ENCODE data around the gene CD8A.
"Not testable (repeated sequence)": the region's sequence is repeated elsewhere in the genome, so short reads cannot be mapped to it uniquely, and the experiment has no call there.

CD8A gene

GRCh38 chr2:86790676-86791572 is at the start of gene CD8A:
Gene CD8A, minus strand, starts transcription at chr2:86790913. Its CDS starts 88 bp downstream, at chr2:86790825.
- no peak for DNase-seq

- DNase-seq = not testable (repeated sequence)
These were observed 49.3 kb upstream of the CD8A start for GRCh38 chr2:86839871-86840548.

GRCh38 chr2:86839455-86839854 is 48.7 kb upstream of the CD8A start:
- DNase-seq = not testable (repeated sequence)

- DNase-seq = not testable (repeated sequence)
These were observed 47.0 kb upstream of the CD8A start for GRCh38 chr2:86837714-86838113.

GRCh38 chr2:86836915-86837695 is 46.4 kb upstream of the CD8A start:
- DNase-seq = not testable (repeated sequence)

- DNase-seq = not testable (repeated sequence)
These were observed 44.8 kb upstream of the CD8A start for GRCh38 chr2:86835548-86835889.

DNA sequence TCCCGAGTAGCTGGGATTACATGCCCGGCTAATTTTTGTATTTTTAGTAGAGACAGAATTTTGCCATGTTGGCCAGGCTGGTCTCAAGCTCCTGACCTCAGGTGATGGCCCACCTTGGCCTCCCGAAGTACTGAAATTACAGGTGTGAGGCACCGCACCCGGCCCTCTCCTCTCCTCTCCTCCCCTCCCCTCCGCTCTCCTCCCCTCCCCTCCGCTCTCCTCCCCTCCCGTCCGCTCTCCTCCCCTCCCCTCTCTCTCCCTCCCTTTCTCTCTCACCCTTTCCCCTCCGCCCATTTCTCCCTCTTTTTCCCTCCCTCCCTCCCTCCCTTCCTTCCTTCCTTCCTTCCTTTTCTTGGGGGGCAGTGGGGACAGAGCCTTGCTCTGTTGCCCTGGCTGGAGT is 42.6 kb upstream of the CD8A start:
- no peak for DNase-seq

- DNase-seq = no peak
These were observed 41.8 kb upstream of the CD8A start for GRCh38 chr2:86832334-86833096.

DNA sequence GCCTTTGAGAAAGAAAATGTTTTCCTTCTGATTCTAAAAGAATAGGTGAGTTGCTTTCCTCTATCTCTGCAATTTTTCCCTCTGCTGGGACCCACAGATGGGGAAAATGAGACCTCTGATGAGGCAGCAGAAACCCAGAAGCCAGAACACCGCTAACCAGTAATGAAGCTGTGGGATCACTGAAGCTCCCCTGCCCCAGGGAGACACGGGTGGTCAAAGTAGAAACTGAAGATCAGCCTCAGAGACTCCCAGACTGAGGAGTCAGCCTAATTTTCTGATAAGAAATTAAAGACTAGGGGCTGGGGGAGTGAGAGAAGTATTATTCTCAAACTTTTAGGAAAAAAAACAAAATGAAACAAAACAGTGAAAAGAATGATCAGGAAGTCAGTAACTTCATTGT is 40.8 kb upstream of the CD8A start:
- no peak for DNase-seq

GRCh38 chr2:86826951-86827350 is 36.2 kb upstream of the CD8A start:
- DNase-seq = no peak

DNA sequence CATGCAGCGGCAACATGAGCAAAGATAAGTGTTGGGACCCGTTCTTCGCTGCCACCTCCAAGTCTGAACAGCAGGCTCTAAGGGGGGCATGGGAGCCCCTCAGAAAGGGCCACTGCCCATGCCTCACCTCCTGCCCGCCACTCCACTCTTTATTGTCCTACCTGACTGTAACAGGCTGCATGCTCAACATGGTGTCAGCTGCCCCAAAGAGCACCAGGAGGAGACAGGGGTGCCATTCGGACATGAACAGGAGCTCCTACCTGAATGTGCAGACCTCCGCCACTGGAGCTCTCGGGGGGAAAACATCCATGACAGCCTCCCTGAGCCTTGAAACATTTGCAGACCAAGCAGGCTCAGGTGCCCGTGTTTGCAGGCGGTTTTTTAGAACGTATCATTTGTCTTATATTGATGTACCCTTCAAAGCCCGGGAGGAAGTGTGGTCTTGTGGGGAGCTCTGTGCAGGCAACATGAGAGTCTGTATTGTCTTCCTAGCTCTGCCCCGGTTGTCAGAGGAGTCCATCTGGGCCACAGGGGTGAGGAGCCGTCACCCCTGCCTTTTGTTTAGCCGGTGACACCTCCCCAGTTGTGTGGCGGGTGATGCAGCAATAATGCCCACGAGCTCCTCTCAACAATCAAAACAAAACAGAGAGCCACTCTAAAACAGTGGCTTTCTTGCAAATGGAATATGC is 35.1 kb upstream of the CD8A start:
- no peak for DNase-seq

DNA sequence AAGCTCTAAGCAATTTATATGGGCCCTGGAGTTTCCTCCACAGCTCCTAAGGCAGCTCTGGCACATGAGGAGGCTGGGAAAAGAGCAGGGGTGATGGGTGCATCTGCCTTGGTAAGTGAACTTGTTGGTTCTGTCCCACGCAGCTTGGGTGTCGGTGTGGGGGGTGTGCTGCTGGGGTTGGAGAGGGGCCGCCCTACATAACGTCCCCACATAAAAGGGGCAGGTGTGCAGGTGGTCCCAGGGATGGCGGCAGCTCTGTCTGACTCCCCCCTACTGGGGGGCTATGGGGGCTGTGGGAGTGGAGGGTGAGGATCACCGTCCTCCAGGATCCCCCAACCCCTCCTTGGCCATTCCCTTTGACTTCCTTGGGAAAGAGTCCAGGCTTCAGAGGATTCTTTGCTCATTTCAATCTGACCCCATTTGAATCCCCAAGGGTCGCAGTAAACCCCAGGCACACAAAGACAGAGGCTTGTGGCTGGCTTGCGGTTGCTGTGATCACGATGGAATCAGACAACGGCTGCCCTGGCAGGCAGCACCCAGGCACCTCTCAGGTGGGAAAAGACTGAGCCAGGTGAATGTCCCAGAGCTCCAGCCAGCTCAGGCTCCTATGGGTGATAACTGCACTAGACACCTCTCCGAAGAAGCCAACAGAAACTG is 34.5 kb upstream of the CD8A start:
- no peak for DNase-seq

DNA sequence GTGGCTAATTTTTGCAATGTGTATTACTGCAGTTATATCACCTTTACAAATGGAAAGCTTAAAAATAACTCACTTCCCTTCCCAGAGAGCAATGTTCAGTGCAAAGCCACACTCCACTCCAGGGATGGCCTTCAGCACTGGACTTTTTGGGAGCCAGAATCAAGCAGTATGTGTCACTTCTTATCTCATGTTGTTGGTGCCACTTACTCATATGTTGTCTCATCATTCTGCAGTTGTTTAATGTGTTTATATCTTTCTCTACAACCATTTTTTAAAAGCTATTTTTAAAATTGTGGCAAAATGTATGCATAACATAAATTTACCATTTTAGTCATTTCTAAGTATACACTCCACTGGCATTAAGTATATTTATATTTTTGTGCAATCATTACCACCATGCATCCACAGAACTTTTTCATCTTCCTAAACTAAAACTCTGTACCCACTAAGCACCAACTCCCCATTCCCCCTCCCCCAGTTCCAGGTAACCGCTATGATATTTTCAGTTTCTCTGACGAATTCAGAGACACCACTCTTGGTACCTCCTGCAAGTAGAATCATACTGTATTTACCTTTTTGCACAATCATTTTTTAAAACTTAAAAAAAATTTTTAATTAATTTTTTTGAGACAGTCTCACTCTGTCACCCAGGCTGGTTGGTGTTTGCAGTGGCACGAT is 32.1 kb upstream of the CD8A start:
- no peak for DNase-seq

- DNase-seq = no peak
These were observed 31.1 kb upstream of the CD8A start for GRCh38 chr2:86821842-86822241.

- no peak for DNase-seq
These were observed 30.6 kb upstream of the CD8A start for GRCh38 chr2:86821306-86821705.

DNA sequence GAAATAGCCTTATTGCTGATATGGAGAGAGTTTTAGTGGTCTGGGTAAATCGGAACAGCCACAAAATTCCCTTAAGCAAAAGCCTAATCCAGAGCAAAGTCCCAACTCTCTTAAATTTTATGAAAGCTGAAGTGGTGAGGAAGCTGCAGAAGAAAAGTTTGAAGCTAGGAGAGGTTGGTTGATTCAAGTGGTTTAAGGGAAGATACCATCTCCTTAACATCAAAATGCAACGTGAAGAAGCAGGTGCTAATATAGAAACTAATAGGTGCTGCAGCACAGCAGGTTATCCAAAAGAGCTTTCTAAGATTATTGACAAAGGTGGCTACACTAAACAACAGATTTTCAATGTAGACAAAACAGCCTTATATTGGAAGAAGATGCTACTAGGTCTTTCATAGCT is 28.2 kb upstream of the CD8A start:
- no peak for DNase-seq

DNA sequence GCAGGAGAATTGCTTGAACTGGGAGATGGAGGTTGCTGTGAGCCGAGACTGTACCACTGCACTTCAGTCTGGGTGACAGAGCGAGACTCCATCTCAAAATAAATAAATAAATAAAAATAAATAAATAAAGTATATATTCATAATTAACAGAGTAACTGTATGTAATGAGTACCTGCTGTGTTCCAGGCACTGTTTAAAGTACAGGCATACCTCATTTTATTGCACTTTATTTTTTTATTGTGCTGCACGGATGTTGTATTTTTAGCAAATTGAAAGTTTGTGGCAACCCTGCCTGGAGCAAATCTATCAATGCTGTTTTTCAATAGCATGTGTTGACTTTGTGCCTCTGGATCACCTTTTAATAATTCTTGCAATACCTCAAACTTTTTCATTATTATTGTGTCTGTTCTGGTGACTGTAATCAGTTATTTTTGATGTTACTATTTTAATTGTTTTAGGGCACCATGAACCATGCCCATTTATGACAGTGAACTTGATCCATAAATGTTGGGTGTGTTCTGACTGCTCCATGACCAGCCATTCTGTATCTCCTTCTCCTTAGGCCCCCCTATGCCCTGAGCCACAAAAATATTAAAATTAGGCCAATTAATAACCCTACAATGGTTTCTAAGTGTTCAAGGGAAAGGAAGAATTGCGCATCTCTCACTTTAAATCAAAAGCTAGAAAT is 27.5 kb upstream of the CD8A start:
- DNase-seq = no peak

GRCh38 chr2:86815611-86816010 is 24.9 kb upstream of the CD8A start:
- no peak for DNase-seq

- no peak for DNase-seq
These were observed 18.9 kb upstream of the CD8A start for GRCh38 chr2:86809481-86810121.

All from DMS 273 treated with DMSO at 0.1 percent for 48 hours (cell line).